Measurements from ENCODE around the gene UBC. TPM values are rescaled to one million over a fixed set of nuclear protein-coding genes. Genes with fewer than 3 reads are reported as not detected.
A peak's percentile ranks its signal among the peaks of the same experiment; 100 is the strongest.

The UBC gene
- total RNA-seq, 1 experiment from 2014 or later = 1,259 TPM

DNA sequence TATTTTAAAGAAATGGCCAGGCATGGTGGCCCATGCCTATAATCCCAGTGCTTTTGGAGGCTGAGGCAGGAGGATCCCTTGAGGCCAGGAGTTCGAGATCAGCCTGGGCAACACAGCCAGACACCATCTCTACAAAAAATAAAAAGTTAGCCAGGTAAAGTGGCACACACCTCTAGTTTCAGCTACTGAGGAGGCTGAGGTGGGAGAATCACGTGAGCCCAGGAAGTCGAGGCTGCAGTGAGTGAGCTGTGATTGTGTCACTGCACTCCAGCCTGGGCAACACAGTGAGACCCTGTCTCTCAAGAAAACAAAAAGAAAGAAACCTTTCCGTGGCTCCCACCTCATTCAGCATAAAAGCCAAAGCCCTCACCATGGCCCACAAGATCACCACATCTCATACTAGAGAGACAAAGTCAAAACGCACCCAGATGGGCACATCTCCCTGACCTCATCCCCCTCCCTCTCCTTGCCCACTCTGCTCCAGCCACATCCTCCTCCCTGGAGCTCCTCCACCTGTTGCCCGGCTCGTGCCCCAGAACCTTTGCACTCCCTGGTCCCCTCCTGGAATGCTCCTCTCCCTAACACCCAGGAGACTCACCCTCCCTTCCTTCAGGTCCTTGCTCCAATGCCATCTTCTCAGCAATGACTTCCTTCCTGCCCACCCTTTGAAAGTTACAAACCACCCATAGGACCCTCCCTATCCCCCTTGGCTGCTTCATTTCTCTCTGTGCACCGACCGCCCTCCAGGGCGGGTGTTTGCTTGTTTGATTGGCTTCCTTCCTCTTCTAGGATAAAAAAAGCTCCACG, 46.0 kb downstream of the UBC start:
- Histone ChIP-seq H3K4me3 (replicated peaks in 1 of 2; ENCODE audit: low read depth in 1 of 2, low read length in 2 of 2) (no peak overlapping the region), H3K9me2 (ENCODE audit: insufficient read depth) (no peaks in the 10 kb centered on the region), H2AFZ (ENCODE audit: low read depth, low read length, poor library complexity, severe bottlenecking) (no peak overlapping the region), H3K79me2 (ENCODE audit: insufficient read depth, low read length) (peaks cover 1% of the 10 kb centered on the region; the same call in 1 of the 2 replicates), H3K9ac (ENCODE audit: low read length) (no peak overlapping the region), H4K20me1 (ENCODE audit: insufficient read depth) (no peaks in the 10 kb centered on the region), H3K27ac (ENCODE audit: low read depth, low read length) (no peak overlapping the region), H3K4me1 (ENCODE audit: control insufficient read depth in 1 of 2, insufficient read depth in 2 of 2, low read length in 2 of 2) (peaks cover 6 to 29% of the 10 kb centered on the region in 2 experiments; a peak in 3 of 4 replicates), H3K9me3 (ENCODE audit: control insufficient read depth in 1 of 2, insufficient read depth in 1 of 2, low read depth in 1 of 2, low read length in 2 of 2) (no peaks in the 10 kb centered on the region), H3K27me3 (ENCODE audit: insufficient read depth, low read length) (no peaks in the 10 kb centered on the region), H3K4me2 (ENCODE audit: low read length) (0 out of 2 replicates have a peak overlapping the region, but pooled peaks have one; percentile 12), H3K36me3 (ENCODE audit: control insufficient read depth in 1 of 2, insufficient read depth in 2 of 2, low read length in 2 of 2) (no peaks in the 10 kb centered on the region)
- ChIA-PET CTCF (no interaction called here), POLR2A (no interaction called here), RAD21 (ENCODE audit: low non-redundant PET in 1 of 2, low total read pairs in 2 of 2, uncharacterized antibody in 2 of 2, unreplicated experiment in 2 of 2) (no interaction called here)
- TF ChIP-seq SIN3A (IDR thresholded peaks at IDR 0.05; ENCODE audit: low read depth) (no peak), SRF (IDR thresholded peaks at IDR 0.05; ENCODE audit: low read depth) (no peak), EZH2phosphoT487 (IDR thresholded peaks at IDR 0.05; ENCODE audit: borderline replicate concordance) (no peak), POLR2AphosphoS5 (IDR thresholded peaks at IDR 0.05; ENCODE audit: low read depth, low read length) (no peak), ZFX (IDR thresholded peaks at IDR 0.05) (no peak), SP1 (IDR thresholded peaks at IDR 0.05; ENCODE audit: low read depth) (no peak), CEBPB (IDR thresholded peaks at IDR 0.05; ENCODE audit: low read depth) (no peak)
- TF ChIP-seq, protein P1, sequence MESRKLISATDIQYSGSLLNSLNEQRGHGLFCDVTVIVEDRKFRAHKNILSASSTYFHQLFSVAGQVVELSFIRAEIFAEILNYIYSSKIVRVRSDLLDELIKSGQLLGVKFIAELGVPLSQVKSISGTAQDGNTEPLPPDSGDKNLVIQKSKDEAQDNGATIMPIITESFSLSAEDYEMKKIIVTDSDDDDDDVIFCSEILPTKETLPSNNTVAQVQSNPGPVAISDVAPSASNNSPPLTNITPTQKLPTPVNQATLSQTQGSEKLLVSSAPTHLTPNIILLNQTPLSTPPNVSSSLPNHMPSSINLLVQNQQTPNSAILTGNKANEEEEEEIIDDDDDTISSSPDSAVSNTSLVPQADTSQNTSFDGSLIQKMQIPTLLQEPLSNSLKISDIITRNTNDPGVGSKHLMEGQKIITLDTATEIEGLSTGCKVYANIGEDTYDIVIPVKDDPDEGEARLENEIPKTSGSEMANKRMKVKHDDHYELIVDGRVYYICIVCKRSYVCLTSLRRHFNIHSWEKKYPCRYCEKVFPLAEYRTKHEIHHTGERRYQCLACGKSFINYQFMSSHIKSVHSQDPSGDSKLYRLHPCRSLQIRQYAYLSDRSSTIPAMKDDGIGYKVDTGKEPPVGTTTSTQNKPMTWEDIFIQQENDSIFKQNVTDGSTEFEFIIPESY (IDR thresholded peaks at IDR 0.05; ENCODE audit: extremely low read depth, insufficient replicate concordance, low read length) = no peak
- TF ChIP-seq, protein P2, sequence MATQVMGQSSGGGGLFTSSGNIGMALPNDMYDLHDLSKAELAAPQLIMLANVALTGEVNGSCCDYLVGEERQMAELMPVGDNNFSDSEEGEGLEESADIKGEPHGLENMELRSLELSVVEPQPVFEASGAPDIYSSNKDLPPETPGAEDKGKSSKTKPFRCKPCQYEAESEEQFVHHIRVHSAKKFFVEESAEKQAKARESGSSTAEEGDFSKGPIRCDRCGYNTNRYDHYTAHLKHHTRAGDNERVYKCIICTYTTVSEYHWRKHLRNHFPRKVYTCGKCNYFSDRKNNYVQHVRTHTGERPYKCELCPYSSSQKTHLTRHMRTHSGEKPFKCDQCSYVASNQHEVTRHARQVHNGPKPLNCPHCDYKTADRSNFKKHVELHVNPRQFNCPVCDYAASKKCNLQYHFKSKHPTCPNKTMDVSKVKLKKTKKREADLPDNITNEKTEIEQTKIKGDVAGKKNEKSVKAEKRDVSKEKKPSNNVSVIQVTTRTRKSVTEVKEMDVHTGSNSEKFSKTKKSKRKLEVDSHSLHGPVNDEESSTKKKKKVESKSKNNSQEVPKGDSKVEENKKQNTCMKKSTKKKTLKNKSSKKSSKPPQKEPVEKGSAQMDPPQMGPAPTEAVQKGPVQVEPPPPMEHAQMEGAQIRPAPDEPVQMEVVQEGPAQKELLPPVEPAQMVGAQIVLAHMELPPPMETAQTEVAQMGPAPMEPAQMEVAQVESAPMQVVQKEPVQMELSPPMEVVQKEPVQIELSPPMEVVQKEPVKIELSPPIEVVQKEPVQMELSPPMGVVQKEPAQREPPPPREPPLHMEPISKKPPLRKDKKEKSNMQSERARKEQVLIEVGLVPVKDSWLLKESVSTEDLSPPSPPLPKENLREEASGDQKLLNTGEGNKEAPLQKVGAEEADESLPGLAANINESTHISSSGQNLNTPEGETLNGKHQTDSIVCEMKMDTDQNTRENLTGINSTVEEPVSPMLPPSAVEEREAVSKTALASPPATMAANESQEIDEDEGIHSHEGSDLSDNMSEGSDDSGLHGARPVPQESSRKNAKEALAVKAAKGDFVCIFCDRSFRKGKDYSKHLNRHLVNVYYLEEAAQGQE (IDR thresholded peaks at IDR 0.05; ENCODE audit: low read depth) = no peak
- BruUV-seq (replicated peaks) = no TSS peak
- DNase-seq (ENCODE audit: low read depth, low spot score) (no peak), ATAC-seq (no peak)
- intact Hi-C loops (cut with micrococcal nuclease) = no loop called here
